NCI-H2107 treated with DMSO at 0.1 percent for 48 hours (cell line): Measurements from ENCODE around the gene DNAI4.
"Not testable (repeated sequence)": the region's sequence is repeated elsewhere in the genome, so short reads cannot be mapped to it uniquely, and the experiment has no call there.

Experiments used
- DNase-seq: peaks from one replicate; lab custom pipeline; 2025; ENCODE audit not compliant: unreplicated experiment; lab: John Stamatoyannopoulos, UW

The DNAI4 gene

GRCh38 chr1:66929146-66929688, 4.6 kb upstream of the DNAI4 start:
- DNase-seq: peak; percentile 32

- no peak for DNase-seq
Measured at GRCh38 chr1:66927528-66927927, 2.9 kb upstream of the DNAI4 start.

- DNase-seq: peak; percentile 59
Measured at GRCh38 chr1:66925944-66926343, 1.3 kb upstream of the DNAI4 start.

- DNase-seq: no peak
Measured at GRCh38 chr1:66925558-66925910, 878 bp upstream of the DNAI4 start.

- DNase-seq: no peak
Measured at GRCh38 chr1:66920543-66920942, 4.1 kb downstream of the DNAI4 start.

DNA sequence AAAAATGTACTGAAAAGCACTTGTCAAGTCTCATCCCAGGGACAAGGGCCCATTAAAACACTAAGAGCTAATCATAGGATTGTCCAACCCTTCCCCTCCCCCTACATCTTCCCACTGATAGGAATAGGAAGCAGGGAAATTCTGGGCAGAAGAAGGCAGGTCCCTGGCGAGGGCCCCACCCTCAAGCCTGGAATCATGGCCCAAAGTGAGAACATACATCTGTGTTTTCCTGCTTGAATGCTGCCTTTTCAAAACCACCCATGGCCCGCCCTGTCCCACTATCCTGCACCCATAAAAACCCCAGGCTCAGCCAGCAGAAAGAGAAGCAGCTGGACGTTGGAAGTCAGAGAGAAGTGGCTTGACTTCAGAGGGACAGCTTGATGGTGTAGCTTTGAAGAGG, 4.8 kb downstream of the DNAI4 start:
- no peak for DNase-seq

DNA sequence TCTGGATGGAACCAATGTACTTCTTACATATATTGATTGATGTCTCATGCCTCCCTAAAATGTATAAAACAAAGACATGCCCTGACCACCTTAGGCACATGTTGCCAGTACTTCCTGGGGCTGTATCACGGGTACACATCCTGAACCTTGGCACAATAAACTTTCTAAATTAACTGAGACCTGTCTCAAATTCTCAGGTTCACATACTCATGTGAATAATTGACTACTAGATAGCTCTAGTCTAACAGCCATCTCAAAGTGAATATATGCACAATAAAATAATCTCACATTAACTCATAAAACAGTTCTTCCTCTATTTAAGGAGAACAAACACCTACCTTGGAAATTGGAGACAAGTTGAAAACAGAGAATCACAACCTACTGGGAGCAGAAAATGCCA, 5.6 kb downstream of the DNAI4 start:
- DNase-seq: no peak

GRCh38 chr1:66917476-66917875, 7.2 kb downstream of the DNAI4 start:
- DNase-seq: no peak

- no peak for DNase-seq
Measured at GRCh38 chr1:66916320-66916719, 8.3 kb downstream of the DNAI4 start.

GRCh38 chr1:66915203-66915602, 9.5 kb downstream of the DNAI4 start:
- not testable (repeated sequence) for DNase-seq

- no peak for DNase-seq
Measured at GRCh38 chr1:66893712-66894111, 30.9 kb downstream of the DNAI4 start.

DNA sequence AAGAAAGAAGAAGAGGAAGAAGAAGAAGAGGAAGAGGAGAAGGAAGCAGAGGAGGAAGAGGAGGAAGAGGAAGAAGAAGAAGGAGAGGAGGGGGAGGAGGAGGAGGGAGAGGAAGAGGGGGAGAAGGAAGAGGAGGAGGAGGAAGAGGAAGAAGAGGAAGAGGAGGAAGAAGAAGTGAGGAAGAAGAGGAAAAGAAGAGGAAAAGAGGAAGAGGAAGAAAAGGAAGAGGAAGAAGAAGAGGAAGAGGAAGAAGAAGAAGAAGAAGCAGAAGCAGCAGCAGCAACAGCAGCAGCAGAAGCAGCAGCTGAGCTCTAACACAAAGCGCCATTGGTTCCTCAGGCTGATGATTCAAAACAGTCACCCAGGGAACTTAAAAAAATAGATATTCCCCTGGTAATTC, 34.0 kb downstream of the DNAI4 start:
- DNase-seq: no peak

DNA sequence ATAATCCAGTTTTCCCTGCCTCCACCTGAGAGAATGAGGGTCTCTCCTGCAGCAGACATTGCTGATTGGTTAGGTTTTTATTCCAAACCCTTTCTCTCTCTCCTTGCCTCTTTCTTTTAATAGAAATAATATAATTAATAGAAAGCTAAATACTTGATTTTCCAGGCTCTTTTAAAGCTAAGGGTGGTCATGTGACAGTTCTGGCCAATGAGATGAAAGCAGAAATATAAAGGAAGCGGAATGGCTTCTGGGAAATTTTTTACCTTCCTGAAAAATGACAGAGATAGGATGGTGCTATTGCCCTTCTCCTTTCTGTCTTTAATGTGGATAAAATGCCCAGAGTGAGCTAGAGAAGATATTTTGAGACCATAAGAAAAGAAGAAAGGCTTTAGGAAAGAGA, 35.6 kb downstream of the DNAI4 start:
- DNase-seq: no peak

- DNase-seq: no peak
Measured at GRCh38 chr1:66876664-66877063, 48.0 kb downstream of the DNAI4 start.

DNA sequence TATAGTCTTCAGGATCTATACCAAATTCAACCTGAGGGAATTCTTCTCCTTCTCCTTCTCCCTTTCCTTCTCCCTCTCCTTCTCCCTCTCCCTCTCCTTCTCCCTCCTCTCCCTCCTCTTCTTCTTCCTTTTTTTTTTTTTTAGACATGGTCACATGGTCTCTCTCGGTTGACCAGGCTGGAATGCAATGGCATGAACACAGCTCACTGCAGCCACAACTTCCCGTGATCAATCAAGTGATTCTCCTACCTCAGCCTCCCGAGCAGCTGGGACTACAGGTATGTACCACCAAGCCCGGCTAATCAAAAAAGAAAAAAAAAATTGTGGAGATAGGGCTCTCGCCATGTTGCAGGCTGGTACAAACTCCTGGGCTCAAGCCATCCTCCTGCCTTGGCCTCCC, 51.5 kb downstream of the DNAI4 start:
- DNase-seq: no peak

DNA sequence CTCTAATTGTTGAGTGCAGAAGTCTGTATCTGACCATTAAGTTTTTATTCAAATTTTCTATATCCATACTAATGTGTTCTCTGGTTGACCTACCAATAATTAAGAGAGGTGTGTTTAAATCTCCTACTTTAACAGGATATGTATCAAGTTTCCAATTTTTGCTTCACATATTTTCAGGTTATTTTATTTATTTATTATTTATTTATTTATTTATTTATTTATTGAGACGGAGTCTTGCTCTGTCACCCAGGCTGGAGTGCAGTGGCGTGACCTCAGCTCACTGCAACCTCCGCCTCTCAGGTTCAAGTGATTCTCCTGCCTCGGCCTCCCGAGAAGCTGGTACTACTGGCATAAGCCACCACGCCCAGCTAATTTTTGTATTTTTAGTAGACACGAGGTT, 52.6 kb downstream of the DNAI4 start:
- not testable (repeated sequence) for DNase-seq

DNA sequence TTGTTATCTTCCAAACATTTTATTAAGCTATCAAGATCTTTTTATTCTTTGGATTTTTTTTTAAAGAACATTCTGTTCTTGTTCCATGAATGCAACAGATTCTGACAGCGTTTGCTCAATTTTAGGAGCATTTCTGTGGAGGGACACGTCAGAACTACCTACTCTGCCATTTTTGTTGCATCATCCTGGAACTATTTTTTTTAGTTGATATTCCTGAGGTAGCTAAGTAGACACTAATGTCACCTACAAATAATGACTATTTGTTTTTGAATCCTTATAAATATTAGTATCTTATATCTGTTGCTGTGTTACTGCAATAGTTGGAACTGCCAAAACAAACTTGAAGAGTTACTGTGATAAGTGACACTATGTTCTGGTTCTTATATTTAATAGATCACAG, 57.2 kb downstream of the DNAI4 start:
- no peak for DNase-seq

- no peak for DNase-seq
Measured at GRCh38 chr1:66860529-66860928, 64.1 kb downstream of the DNAI4 start.

DNA sequence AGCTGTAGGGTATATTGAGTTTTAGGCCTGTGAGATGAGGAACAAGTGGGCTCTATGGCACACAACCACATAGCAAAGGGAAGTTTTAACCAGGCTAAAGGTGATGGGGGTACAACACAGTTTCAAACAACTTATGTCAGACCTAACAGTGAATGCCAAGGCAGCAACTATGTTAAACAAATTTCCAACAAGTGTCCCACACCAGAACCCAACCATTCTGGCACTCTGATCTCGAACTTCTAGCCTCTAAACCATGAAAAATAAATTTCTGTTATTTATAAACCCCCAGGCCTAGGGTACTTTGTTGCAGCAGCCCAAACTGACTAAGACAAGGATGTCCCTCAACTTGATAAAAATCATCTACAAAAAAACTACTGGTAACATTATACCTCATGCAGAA, 71.3 kb downstream of the DNAI4 start:
- DNase-seq: no peak

DNA sequence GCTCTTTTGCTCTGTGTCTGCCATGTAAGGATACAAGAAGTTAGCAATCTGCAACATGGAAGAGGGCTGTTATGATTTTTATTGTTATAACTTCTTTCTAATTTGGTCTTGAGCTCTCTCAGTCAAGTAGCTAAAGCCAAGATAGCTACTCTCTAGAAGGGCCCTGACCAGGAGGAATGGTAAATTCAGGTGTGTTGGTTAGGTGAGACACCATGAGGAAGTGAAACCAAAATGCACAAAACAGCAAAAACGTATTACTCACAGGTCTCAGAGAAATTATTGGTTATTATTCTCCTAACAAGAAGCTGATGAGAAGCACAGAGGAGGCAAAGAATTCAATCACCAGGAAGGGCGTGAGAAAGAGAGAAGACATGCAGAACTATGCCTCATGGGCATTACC, 71.8 kb downstream of the DNAI4 start:
- no peak for DNase-seq

GRCh38 chr1:66850989-66851388, 73.7 kb downstream of the DNAI4 start:
- DNase-seq: no peak

DNA sequence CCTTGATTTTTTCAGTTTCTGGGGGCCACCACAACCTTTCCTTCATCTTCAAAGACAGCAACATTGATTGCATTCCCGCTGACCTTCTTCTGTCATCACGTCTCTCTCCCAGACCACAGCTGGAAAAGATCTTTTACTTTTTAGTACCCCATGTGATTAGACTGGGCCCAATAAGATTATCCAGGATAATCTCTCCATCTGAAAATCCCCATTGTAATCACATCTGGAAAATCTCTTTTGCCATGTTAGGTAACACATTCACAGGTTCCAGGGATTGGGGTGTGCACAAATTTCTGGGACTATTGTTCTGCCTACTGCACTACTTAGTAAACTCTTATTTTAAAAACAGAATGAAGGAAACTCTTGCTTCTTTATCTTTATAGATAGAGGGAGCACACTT, 76.5 kb downstream of the DNAI4 start:
- no peak for DNase-seq

- DNase-seq: no peak
Measured at GRCh38 chr1:66840929-66841328, 83.7 kb downstream of the DNAI4 start.

GRCh38 chr1:66834926-66835325, 89.7 kb downstream of the DNAI4 start:
- DNase-seq: no peak
